DOHH2 (cell line): ENCODE measurements around the gene SMARCC1.
"Not testable (repeated sequence)": the region's sequence is repeated elsewhere in the genome, so short reads cannot be mapped to it uniquely, and the experiment has no call there.

ENCODE experiments used
- H3F3A ChIP-seq: fragments of 200-600 bp; sonication (generic), shearing (Covaris generic); 2 replicates; pipeline ENCODE4 v1.6.0; 2016; ENCODE audit warnings: antibody characterized with exemption, mild to moderate bottlenecking; ENCODE audit not compliant: control insufficient read depth, insufficient read depth
- H3K27ac ChIP-seq: fragments of 200-600 bp; sonication (generic); 2 replicates; pipeline ENCODE4 v1.5.1; 2014; ENCODE audit warnings: low read depth, mild to moderate bottlenecking, low read length, moderate library complexity
- H3K27me3 ChIP-seq: fragments of 200-600 bp; sonication (generic); 2 replicates; pipeline ENCODE4 v1.6.1; 2014; ENCODE audit warnings: mild to moderate bottlenecking, low read length, mixed read lengths; ENCODE audit not compliant: control insufficient read depth
- H3K36me3 ChIP-seq: fragments of 200-600 bp; sonication (generic); 2 replicates; pipeline ENCODE4 v1.6.1; 2014; ENCODE audit warnings: mild to moderate bottlenecking, low read length, moderate library complexity, mixed read lengths; ENCODE audit not compliant: control insufficient read depth
- H3K4me1 ChIP-seq: fragments of 200-600 bp; sonication (generic); 2 replicates; pipeline ENCODE4 v1.6.1; 2014; ENCODE audit warnings: mild to moderate bottlenecking, low read length, mixed read lengths; ENCODE audit not compliant: control insufficient read depth
- H3K4me2 ChIP-seq: fragments of 200-600 bp; sonication (generic); 2 replicates; pipeline ENCODE4 v1.6.0; 2014; ENCODE audit warnings: mild to moderate bottlenecking, low read length, moderate library complexity
- H3K4me3 ChIP-seq: fragments of 200-600 bp; sonication (generic); 2 replicates; pipeline ENCODE4 v1.5.1; 2014; ENCODE audit warnings: mild to moderate bottlenecking, low read length, mixed read lengths
- H3K79me2 ChIP-seq: fragments of 200-600 bp; sonication (generic); 2 replicates; pipeline ENCODE4 v1.6.1; 2014; ENCODE audit warnings: mild to moderate bottlenecking, low read length, mixed read lengths; ENCODE audit not compliant: control insufficient read depth
- H3K9me2 ChIP-seq: fragments of 200-600 bp; sonication (generic); replicated peaks from 2 replicates; pipeline ENCODE4 v1.6.1; 2014; ENCODE audit warnings: mild to moderate bottlenecking, low read length, mixed read lengths; ENCODE audit not compliant: control insufficient read depth
- H3K9me3 ChIP-seq: fragments of 200-600 bp; sonication (generic); 2 replicates; pipeline ENCODE4 v1.6.1; 2014; ENCODE audit warnings: antibody characterized with exemption, low read length, mixed read lengths; ENCODE audit not compliant: control insufficient read depth, insufficient read depth
- H4K20me1 ChIP-seq: fragments of 200-600 bp; sonication (generic); 2 replicates; pipeline ENCODE4 v1.6.0; 2014; ENCODE audit warnings: low read depth, mild to moderate bottlenecking, antibody characterized with exemption, low read length, moderate library complexity; ENCODE audit not compliant: control insufficient read depth, insufficient read depth
- EZH2phosphoT487 ChIP-seq: fragments of 200-600 bp; sonication (generic); IDR thresholded peaks from 2 replicates; pipeline ENCODE4 v1.6.1; 2017; ENCODE audit warnings: borderline replicate concordance, mild to moderate bottlenecking, antibody characterized with exemption, low read length, moderate library complexity, mixed read lengths
- TF ChIP-seq, protein P1 (sequence below): fragments of 200-600 bp; sonication (generic); IDR thresholded peaks from one replicate; pipeline ENCODE4 v1.5.1; 2014; ENCODE audit warnings: antibody characterized with exemption, mild to moderate bottlenecking, low read depth, low read length; ENCODE audit not compliant: poor library complexity, severe bottlenecking

The SMARCC1 gene

GRCh38 chr3:47741925-47742324 lies 39.8 kb downstream of the SMARCC1 start:
- TF ChIP-seq, protein P1, sequence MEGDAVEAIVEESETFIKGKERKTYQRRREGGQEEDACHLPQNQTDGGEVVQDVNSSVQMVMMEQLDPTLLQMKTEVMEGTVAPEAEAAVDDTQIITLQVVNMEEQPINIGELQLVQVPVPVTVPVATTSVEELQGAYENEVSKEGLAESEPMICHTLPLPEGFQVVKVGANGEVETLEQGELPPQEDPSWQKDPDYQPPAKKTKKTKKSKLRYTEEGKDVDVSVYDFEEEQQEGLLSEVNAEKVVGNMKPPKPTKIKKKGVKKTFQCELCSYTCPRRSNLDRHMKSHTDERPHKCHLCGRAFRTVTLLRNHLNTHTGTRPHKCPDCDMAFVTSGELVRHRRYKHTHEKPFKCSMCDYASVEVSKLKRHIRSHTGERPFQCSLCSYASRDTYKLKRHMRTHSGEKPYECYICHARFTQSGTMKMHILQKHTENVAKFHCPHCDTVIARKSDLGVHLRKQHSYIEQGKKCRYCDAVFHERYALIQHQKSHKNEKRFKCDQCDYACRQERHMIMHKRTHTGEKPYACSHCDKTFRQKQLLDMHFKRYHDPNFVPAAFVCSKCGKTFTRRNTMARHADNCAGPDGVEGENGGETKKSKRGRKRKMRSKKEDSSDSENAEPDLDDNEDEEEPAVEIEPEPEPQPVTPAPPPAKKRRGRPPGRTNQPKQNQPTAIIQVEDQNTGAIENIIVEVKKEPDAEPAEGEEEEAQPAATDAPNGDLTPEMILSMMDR: no peak
- Histone ChIP-seq H3K9me2 (no peaks in the 10 kb centered on the region), H3K36me3 (peaks cover 81% of the 10 kb centered on the region), H3K79me2 (peaks cover 87% of the 10 kb centered on the region), H3K4me1 (peaks cover 13% of the 10 kb centered on the region), H3K27me3 (no peaks in the 10 kb centered on the region), H3K27ac (no peak overlapping the region), H3F3A (peaks cover 2% of the 10 kb centered on the region), H3K9me3 (no peaks in the 10 kb centered on the region), H3K4me2 (no peak overlapping the region), H4K20me1 (no peaks in the 10 kb centered on the region; the same call in 1 of the 2 replicates), H3K4me3 (no peak overlapping the region)

DNA sequence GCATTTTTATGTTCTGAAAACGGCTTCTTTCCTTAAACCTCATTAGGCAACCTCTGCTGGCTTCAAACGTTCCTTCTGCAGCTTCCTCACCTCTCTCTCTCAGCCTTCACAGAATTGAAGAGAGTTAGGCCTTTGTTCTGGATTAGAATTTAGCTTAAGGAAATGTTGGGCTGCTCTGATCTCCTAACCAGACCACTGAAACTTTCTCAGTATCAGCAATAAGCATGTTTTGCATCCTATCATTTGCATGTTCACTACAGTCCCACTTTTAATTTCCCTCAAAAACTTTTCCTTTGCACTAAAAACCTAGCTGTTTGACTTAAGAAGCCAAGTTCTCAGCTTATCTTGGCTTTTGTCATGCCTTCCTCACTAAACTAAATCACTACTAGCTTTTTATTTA lies 49.5 kb downstream of the SMARCC1 start:
- Histone ChIP-seq H3K4me2 (no peak overlapping the region), H3K36me3 (peaks cover 90% of the 10 kb centered on the region), H4K20me1 (no peaks in the 10 kb centered on the region), H3K9me2 (no peaks in the 10 kb centered on the region), H3F3A (no peaks in the 10 kb centered on the region), H3K4me1 (no peaks in the 10 kb centered on the region), H3K79me2 (peaks cover 23% of the 10 kb centered on the region), H3K27ac (no peak overlapping the region), H3K4me3 (no peak overlapping the region), H3K27me3 (no peaks in the 10 kb centered on the region), H3K9me3 (no peaks in the 10 kb centered on the region)
- TF ChIP-seq, protein P1: no peak
- TF ChIP-seq EZH2phosphoT487: no peak

DNA sequence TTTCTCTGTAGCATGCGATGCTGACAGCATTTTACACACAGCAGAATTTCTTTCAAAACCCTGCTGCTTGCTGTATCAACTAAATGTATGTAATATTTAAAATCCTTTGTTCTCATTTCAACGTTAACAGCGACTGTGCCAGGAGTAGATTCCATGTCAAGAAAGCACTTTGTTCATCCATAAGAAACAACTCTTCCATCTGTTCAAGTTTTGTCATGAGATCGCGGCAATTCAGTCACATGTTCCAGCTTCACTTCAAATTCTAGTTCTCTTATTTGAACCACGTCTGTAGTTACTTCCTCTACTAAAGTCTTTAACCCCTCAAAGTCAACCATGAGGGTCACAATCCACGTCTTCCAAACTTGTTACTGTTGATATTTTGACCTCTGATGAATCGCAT lies 50.6 kb downstream of the SMARCC1 start:
- Histone ChIP-seq H3K4me2 (no peak overlapping the region), H3K79me2 (peaks cover 22% of the 10 kb centered on the region), H3K9me3 (no peaks in the 10 kb centered on the region), H3K36me3 (peaks cover 91% of the 10 kb centered on the region), H4K20me1 (no peaks in the 10 kb centered on the region), H3F3A (no peaks in the 10 kb centered on the region), H3K27ac (no peak overlapping the region), H3K27me3 (no peaks in the 10 kb centered on the region), H3K9me2 (no peaks in the 10 kb centered on the region), H3K4me3 (no peak overlapping the region), H3K4me1 (no peaks in the 10 kb centered on the region)
- TF ChIP-seq, protein P1: no peak
- no peak for TF ChIP-seq EZH2phosphoT487

GRCh38 chr3:47722859-47723258 lies 58.8 kb downstream of the SMARCC1 start:
- Histone ChIP-seq H3K27ac (no peak overlapping the region), H3K4me1 (no peaks in the 10 kb centered on the region), H3F3A (peaks cover 3% of the 10 kb centered on the region; the same call in 1 of the 2 replicates), H3K9me2 (no peaks in the 10 kb centered on the region), H3K4me3 (no peak overlapping the region), H4K20me1 (no peaks in the 10 kb centered on the region), H3K79me2 (peaks cover 3% of the 10 kb centered on the region), H3K4me2 (no peak overlapping the region), H3K9me3 (no peaks in the 10 kb centered on the region), H3K27me3 (no peaks in the 10 kb centered on the region), H3K36me3 (peaks cover 69% of the 10 kb centered on the region)
- TF ChIP-seq, protein P1: no peak
- TF ChIP-seq EZH2phosphoT487: no peak

- Histone ChIP-seq H3K36me3 (peaks cover 82% of the 10 kb centered on the region), H3K79me2 (peaks cover 14% of the 10 kb centered on the region)
- not testable (repeated sequence) for H3K27ac ChIP-seq, H3K4me3 ChIP-seq, H3K4me2 ChIP-seq, H3K27me3 ChIP-seq, H4K20me1 ChIP-seq, H3F3A ChIP-seq, H3K9me2 ChIP-seq, H3K4me1 ChIP-seq, H3K9me3 ChIP-seq
Observed at GRCh38 chr3:47717448-47717847, 64.2 kb downstream of the SMARCC1 start.
